GM19193 (cell line): ENCODE results near the gene HNRNPLL.
A peak's percentile ranks its signal among the peaks of the same experiment; 100 is the strongest.

ENCODE experiments used
- POLR2A ChIP-seq: IDR thresholded peaks from 4 replicates; pipeline ENCODE4 v1.6.1; 2011; ENCODE audit not compliant: insufficient read depth, insufficient read length; ENCODE audit errors: extremely low read depth

The HNRNPLL gene

GRCh38 chr2:38549851-38550250 lies 52.9 kb downstream of the HNRNPLL start:
- TF ChIP-seq POLR2A = no peak

- TF ChIP-seq POLR2A = no peak
These were observed 53.5 kb downstream of the HNRNPLL start for GRCh38 chr2:38549071-38549704.

- no peak for TF ChIP-seq POLR2A
These were observed 54.9 kb downstream of the HNRNPLL start for GRCh38 chr2:38547791-38548190.

- no peak for TF ChIP-seq POLR2A
These were observed 56.1 kb downstream of the HNRNPLL start for GRCh38 chr2:38546585-38546984.

- no peak for TF ChIP-seq POLR2A
These were observed 56.7 kb downstream of the HNRNPLL start for GRCh38 chr2:38546064-38546463.

- no peak for TF ChIP-seq POLR2A
These were observed 62.0 kb downstream of the HNRNPLL start for GRCh38 chr2:38540580-38541286.

GRCh38 chr2:38539086-38539485 lies 63.6 kb downstream of the HNRNPLL start:
- no peak for TF ChIP-seq POLR2A

GRCh38 chr2:38537937-38538525 lies 64.7 kb downstream of the HNRNPLL start:
- TF ChIP-seq POLR2A = no peak

- no peak for TF ChIP-seq POLR2A
These were observed 66.8 kb downstream of the HNRNPLL start for GRCh38 chr2:38535744-38536506.

GRCh38 chr2:38535404-38535743 lies 67.4 kb downstream of the HNRNPLL start:
- TF ChIP-seq POLR2A = no peak

GRCh38 chr2:38534746-38535403 lies 67.9 kb downstream of the HNRNPLL start:
- TF ChIP-seq POLR2A = no peak

GRCh38 chr2:38533757-38534545 lies 68.8 kb downstream of the HNRNPLL start:
- TF ChIP-seq POLR2A = no peak

- peak; percentile 33 for TF ChIP-seq POLR2A
These were observed 69.5 kb downstream of the HNRNPLL start for GRCh38 chr2:38533180-38533579.

GRCh38 chr2:38532366-38532765 lies 70.4 kb downstream of the HNRNPLL start:
- no peak for TF ChIP-seq POLR2A
